LNCaP clone FGC (cell line): ENCODE data around the gene CNIH3.

ENCODE experiments used
- DNase-seq: peaks from one replicate; pipeline ENCODE4 v3.0.0-alpha.2; 2011; ENCODE audit warnings: low read depth
- H3K4me3 ChIP-seq: 2 replicates; pipeline ENCODE4 v1.5.1; 2011; ENCODE audit warnings: mild to moderate bottlenecking, low read depth, low read length, control low read depth
- TF ChIP-seq, protein P1 (sequence below): IDR thresholded peaks from 2 replicates; pipeline ENCODE4 v1.5.1; 2012; ENCODE audit warnings: mild to moderate bottlenecking; ENCODE audit not compliant: control insufficient read depth, insufficient read depth; ENCODE audit errors: extremely low read depth

CNIH3 gene

DNA sequence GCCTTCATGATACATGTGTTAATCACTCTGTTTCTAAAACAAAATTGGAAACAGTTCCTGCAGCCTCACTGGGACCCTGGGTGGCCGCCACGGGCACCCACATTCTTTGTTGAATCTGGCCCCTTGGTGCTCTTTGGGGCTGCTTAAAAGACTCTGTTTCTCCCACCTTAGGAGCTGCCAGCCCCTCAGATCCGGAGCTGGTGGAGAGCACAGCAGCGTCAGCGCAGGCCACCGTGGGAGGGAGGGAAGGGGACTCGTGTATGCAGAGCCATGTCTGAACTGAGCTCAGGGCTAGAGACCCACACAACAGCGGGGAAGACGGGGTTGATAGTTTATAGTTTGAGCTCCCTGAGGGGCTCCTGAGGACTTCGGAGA, 121.2 kb downstream of the CNIH3 start:
- H3K4me3 ChIP-seq: no peak overlapping the region
- DNase-seq: no peak
- TF ChIP-seq, protein P1, sequence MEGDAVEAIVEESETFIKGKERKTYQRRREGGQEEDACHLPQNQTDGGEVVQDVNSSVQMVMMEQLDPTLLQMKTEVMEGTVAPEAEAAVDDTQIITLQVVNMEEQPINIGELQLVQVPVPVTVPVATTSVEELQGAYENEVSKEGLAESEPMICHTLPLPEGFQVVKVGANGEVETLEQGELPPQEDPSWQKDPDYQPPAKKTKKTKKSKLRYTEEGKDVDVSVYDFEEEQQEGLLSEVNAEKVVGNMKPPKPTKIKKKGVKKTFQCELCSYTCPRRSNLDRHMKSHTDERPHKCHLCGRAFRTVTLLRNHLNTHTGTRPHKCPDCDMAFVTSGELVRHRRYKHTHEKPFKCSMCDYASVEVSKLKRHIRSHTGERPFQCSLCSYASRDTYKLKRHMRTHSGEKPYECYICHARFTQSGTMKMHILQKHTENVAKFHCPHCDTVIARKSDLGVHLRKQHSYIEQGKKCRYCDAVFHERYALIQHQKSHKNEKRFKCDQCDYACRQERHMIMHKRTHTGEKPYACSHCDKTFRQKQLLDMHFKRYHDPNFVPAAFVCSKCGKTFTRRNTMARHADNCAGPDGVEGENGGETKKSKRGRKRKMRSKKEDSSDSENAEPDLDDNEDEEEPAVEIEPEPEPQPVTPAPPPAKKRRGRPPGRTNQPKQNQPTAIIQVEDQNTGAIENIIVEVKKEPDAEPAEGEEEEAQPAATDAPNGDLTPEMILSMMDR: no peak

DNA sequence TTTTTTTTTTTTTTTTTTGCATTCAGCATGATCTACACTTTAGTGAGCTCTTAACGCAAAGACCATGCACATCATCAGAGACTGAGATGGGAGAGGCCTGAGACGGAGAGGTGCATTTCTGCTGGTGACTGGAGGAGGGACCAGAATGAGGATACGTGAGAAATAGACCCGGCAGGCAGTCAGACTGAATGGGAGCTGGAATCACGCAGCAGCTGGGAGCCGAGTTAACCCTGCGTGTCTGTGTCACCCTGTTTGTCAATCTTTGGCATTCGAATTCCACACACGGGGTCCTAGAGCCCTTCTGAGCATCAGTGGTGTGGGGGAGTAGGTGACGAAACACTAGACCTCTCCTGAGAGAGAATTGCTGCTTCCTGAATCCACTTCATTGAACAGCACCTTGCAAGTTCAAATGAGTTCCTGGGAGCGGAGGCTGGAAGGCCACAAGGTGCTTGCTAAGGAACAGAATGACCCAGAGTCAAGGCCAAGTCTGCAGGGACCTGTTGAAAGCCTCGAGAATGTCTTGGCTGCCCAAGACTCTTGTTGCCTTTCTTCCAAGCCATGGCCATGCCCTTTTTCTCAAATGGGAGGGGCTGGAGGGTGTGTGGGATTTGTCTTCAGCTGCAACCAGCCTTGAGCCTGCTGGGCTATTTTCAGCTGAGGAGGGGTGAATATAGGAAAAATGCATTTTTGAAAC, 123.3 kb downstream of the CNIH3 start:
- TF ChIP-seq, protein P1: no peak
- DNase-seq: no peak
- H3K4me3 ChIP-seq: no peak overlapping the region

DNA sequence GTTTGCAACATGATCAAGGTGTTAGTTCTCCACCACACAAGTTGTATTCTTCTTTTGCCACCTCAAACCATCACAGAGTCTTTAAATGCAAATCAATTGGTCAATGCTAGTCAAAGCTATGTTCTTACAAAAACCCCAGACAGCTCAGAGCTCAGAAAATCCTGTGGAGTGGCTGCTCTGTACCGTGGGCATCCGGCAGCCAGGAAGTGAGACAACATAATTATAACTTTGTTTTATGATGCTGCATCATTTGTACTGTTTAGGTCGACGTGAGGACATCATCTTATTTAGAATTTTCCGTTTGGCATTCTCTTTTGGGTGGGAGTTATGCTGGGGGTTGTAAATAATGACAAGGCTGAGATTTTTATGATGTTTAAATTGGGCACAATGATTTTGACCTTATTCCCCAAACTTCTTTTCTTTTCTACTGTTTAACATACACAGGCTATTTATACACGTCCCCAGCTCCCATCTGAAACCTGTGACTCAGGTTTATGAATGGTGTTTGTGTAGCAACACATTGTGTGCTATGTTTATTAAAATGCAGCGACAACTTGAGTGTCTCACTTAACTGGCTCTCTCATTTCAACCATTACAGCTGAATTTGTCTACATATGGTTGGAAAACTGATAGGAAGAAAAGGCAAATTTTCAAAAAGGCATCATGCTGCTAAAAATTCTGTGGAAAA, 124.0 kb downstream of the CNIH3 start:
- H3K4me3 ChIP-seq: no peak overlapping the region
- TF ChIP-seq, protein P1: no peak
- DNase-seq: no peak

- TF ChIP-seq, protein P1: no peak
- no peak overlapping the region for H3K4me3 ChIP-seq
- DNase-seq: no peak
Measured at GRCh38 chr1:224740685-224741052, 124.6 kb downstream of the CNIH3 start.

DNA sequence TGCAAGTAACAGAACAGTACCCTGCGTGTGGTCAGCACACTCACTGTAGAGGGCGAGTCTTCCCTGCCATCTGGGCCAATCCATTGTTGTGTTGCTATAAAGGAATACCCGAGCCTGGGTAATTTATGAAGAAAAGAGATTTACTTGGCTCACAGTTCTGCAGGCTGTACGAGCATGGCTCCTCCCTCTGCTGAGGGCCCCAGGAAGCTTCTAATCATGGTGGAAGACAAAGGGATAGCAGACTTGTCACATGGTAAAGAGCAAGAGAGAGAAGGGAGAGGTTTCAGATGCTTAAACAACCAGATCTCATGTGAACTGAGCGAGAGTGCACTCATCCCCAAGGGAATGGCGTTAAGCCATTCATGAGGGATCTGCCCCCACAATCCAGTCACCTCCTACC, 126.2 kb downstream of the CNIH3 start:
- TF ChIP-seq, protein P1: no peak
- no peak overlapping the region for H3K4me3 ChIP-seq
- no peak for DNase-seq

GRCh38 chr1:224743608-224744164, 127.6 kb downstream of the CNIH3 start:
- H3K4me3 ChIP-seq: no peak overlapping the region
- no peak for DNase-seq
- TF ChIP-seq, protein P1: no peak
